DOHH2 (cell line): Measurements from ENCODE around the gene RUNX2.

Source experiments
- EZH2phosphoT487 ChIP-seq: fragments of 200-600 bp; sonication (generic); IDR thresholded peaks from 2 replicates; pipeline ENCODE4 v1.6.1; 2017; ENCODE audit warnings: borderline replicate concordance, mild to moderate bottlenecking, antibody characterized with exemption, low read length, moderate library complexity, mixed read lengths
- TF ChIP-seq, protein P1 (sequence below): fragments of 200-600 bp; sonication (generic); IDR thresholded peaks from one replicate; pipeline ENCODE4 v1.5.1; 2014; ENCODE audit warnings: antibody characterized with exemption, mild to moderate bottlenecking, low read depth, low read length; ENCODE audit not compliant: poor library complexity, severe bottlenecking

DNA sequence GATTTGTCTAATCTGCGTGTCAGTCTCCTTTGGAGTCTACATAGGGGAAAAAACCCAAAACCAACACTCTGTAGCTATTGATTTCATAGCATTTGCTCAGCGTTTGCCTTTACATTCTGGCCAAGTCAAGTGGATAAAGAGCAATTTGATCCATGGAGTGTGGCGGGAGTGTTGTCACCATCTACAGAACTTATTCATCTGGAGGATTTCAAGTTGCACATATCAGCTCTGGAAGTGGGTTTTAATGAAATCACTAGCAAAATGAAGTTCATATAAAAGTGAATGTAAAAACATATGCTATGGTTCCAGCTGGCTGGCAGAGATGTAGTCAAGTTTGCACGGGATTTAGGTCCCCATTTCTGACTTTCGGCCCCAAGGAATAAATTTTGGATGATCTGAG lies 269.3 kb downstream of the RUNX2 start:
- TF ChIP-seq, protein P1, sequence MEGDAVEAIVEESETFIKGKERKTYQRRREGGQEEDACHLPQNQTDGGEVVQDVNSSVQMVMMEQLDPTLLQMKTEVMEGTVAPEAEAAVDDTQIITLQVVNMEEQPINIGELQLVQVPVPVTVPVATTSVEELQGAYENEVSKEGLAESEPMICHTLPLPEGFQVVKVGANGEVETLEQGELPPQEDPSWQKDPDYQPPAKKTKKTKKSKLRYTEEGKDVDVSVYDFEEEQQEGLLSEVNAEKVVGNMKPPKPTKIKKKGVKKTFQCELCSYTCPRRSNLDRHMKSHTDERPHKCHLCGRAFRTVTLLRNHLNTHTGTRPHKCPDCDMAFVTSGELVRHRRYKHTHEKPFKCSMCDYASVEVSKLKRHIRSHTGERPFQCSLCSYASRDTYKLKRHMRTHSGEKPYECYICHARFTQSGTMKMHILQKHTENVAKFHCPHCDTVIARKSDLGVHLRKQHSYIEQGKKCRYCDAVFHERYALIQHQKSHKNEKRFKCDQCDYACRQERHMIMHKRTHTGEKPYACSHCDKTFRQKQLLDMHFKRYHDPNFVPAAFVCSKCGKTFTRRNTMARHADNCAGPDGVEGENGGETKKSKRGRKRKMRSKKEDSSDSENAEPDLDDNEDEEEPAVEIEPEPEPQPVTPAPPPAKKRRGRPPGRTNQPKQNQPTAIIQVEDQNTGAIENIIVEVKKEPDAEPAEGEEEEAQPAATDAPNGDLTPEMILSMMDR = no peak
- TF ChIP-seq EZH2phosphoT487 = no peak
